BE2C (cell line): ENCODE measurements around the gene KLKB1.

Source experiments
- DNase-seq: peaks from one replicate; pipeline ENCODE4 v3.0.0-alpha.2; 2020
- H3K27me3 ChIP-seq: fragments of 250-450 bp; sonication (Bioruptor Pico); 2 replicates; pipeline ENCODE4 v1.5.1; 2020; ENCODE audit warnings: mild to moderate bottlenecking
- H3K36me3 ChIP-seq: fragments of 250-450 bp; sonication (Bioruptor Pico); 2 replicates; pipeline ENCODE4 v1.5.1; 2020; ENCODE audit warnings: mild to moderate bottlenecking
- H3K4me1 ChIP-seq: fragments of 250-450 bp; sonication (Bioruptor Pico); 2 replicates; pipeline ENCODE4 v1.5.1; 2020
- H3K4me3 ChIP-seq: 2 replicates; pipeline ENCODE4 v1.5.1; 2011; ENCODE audit warnings: low read depth, low read length
- H3K9me3 ChIP-seq: fragments of 250-450 bp; sonication (Bioruptor Pico); 2 replicates; pipeline ENCODE4 v1.5.1; 2020
- TF ChIP-seq, protein P1 (sequence below): IDR thresholded peaks from 2 replicates; pipeline ENCODE4 v1.5.1; 2012; ENCODE audit warnings: mild to moderate bottlenecking, low read depth, low read length

KLKB1 gene

DNA sequence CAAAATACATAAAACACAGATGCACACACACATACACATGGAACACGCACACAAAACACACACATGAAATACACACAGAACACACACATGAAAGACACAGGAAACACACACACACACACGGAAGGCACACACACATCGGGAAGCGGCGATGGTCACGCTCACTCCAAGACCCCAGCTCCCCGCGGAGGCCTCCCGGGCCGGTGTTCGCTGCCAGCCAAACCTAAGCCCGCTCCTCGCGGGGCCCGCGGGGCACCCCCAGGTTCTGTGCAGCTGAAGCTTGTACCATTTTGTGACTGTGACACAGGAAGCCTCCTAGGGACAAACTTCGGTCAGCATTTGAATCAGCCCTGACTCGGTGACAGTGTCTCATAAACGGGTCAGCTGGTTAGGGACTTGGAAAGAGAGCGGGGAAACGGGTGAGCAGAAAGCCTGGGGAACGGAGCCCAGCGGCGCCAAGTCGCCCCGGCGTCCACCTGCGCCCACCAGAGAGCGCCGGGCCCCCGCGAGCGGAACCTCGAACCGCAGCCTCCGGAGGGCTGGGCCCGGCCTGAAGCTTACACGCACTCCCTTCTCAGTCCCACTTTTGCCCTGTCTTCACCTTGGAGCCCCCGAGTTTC lies 70.8 kb downstream of the KLKB1 start:
- TF ChIP-seq, protein P1, sequence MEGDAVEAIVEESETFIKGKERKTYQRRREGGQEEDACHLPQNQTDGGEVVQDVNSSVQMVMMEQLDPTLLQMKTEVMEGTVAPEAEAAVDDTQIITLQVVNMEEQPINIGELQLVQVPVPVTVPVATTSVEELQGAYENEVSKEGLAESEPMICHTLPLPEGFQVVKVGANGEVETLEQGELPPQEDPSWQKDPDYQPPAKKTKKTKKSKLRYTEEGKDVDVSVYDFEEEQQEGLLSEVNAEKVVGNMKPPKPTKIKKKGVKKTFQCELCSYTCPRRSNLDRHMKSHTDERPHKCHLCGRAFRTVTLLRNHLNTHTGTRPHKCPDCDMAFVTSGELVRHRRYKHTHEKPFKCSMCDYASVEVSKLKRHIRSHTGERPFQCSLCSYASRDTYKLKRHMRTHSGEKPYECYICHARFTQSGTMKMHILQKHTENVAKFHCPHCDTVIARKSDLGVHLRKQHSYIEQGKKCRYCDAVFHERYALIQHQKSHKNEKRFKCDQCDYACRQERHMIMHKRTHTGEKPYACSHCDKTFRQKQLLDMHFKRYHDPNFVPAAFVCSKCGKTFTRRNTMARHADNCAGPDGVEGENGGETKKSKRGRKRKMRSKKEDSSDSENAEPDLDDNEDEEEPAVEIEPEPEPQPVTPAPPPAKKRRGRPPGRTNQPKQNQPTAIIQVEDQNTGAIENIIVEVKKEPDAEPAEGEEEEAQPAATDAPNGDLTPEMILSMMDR: no peak
- no peaks in the 10 kb centered on the region for H3K36me3 ChIP-seq
- DNase-seq: no peak
- H3K4me1 ChIP-seq: no peaks in the 10 kb centered on the region
- H3K27me3 ChIP-seq: 0 out of 2 replicates have a peak, but pooled peaks cover 1% of the 10 kb centered on the region
- no peak overlapping the region for H3K4me3 ChIP-seq
- no peaks in the 10 kb centered on the region for H3K9me3 ChIP-seq

DNA sequence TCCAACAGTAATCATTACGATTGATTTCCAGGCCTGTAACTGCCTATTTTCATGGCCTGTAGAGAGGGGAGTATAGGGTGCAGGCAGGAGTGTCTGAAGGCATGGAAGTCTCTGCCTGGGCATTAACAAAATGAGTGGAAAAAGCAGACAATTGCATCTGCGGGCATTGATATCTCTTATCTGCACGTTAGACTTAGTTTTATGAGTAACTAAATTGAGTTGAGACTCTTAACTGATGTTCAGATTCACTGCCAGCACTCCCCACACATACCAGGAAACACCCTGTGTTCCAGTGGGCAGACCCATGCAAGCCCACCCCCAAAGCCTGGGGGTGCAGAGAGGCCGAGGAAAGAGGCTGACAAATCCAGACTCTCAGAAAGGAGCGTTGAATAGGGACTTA lies 72.0 kb downstream of the KLKB1 start:
- Histone ChIP-seq H3K27me3 (0 out of 2 replicates have a peak, but pooled peaks cover 6% of the 10 kb centered on the region), H3K36me3 (no peaks in the 10 kb centered on the region), H3K9me3 (no peaks in the 10 kb centered on the region), H3K4me3 (no peak overlapping the region), H3K4me1 (no peaks in the 10 kb centered on the region)
- TF ChIP-seq, protein P1: no peak
- DNase-seq: no peak

DNA sequence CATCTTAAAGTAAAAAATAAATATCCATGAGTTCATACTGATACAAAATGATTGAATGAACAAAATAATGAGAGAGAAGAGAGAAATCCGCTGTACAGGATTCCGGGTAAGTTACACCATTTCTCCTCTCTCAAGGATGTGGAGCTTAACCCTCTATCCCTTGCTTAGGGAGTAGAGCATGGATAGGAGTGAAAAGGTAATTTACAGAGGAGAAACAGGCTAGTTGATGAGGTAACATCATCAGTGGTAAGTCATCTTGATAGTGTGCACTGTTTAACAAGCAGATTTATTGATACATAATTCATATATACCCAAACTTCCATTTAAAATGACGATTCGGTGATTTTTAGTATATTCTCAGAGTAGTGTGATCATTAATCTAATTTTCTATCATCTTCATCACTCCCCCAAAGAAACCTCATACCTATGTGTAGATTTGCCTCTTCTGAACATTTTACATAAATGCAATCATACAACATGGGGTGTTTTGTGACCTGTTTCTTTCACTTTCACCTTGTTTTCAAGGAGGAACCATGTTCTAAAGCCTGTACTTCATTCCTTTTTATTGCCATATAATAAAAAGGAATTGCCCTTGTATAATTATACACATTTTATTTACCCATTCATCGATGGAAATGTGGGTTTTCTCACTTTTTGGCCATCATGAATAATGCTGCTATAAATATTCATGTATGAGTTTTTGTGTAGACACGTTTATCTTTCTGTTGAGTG lies 73.5 kb downstream of the KLKB1 start:
- TF ChIP-seq, protein P1: no peak
- Histone ChIP-seq H3K36me3 (no peaks in the 10 kb centered on the region), H3K27me3 (peaks cover 6% of the 10 kb centered on the region; the same call in 1 of the 2 replicates), H3K4me1 (no peaks in the 10 kb centered on the region), H3K4me3 (no peak overlapping the region), H3K9me3 (no peaks in the 10 kb centered on the region)
- DNase-seq: no peak

DNA sequence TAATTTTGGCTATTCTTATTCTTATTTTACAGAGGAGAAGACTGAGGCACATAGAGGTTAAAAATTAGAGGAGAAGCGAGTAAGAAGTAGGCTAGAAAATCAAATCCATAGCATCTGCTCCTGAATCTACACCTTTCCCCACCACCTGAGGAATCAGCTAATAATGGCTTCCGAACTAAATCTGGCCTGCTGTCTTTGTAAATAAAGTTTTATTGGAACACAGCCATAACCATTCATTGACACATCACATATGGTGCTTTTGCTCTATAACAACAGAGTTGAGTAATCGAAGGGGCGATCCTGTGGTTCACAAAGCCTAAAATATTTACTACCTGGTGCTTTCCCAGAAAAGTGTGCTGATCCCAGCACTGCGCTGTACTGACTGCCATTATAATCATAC lies 76.9 kb downstream of the KLKB1 start:
- no peak for DNase-seq
- H3K36me3 ChIP-seq: no peaks in the 10 kb centered on the region
- H3K4me3 ChIP-seq: no peak overlapping the region
- peaks cover 16% of the 10 kb centered on the region for H3K27me3 ChIP-seq
- H3K9me3 ChIP-seq: no peaks in the 10 kb centered on the region
- TF ChIP-seq, protein P1: no peak
- H3K4me1 ChIP-seq: no peaks in the 10 kb centered on the region

DNA sequence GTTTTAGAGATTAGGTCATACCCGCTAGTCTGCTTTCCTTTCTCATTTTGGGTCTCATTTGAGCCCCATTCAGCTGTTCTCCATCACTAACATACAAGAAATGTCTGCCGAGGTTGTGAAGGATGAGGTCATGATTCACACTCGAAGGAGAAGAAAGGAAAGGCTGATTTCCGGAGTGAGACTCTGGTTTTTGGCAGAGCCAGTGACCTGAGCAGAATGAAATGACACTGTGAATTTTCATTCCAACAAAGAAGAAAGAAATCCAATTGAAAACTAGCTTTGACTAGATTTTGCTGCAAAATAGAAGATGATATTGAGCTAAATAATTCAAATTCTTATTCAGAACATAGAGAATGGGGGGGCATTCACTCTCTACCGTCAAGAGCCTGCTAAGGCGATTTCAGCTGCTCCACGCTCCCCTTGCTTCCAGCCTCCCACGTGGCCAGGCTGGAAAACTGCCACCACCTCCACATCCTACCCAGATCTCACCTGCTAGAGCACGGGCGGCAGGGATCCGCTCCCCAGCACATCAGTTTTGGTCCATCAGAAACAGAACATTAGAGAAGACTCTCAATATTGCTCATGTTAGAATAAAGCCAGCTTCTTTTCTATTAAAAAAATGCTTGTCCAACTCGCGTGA lies 77.7 kb downstream of the KLKB1 start:
- DNase-seq: no peak
- H3K4me3 ChIP-seq: no peak overlapping the region
- H3K4me1 ChIP-seq: no peaks in the 10 kb centered on the region
- H3K9me3 ChIP-seq: no peaks in the 10 kb centered on the region
- TF ChIP-seq, protein P1: no peak
- H3K36me3 ChIP-seq: no peaks in the 10 kb centered on the region
- peaks cover 16% of the 10 kb centered on the region for H3K27me3 ChIP-seq

DNA sequence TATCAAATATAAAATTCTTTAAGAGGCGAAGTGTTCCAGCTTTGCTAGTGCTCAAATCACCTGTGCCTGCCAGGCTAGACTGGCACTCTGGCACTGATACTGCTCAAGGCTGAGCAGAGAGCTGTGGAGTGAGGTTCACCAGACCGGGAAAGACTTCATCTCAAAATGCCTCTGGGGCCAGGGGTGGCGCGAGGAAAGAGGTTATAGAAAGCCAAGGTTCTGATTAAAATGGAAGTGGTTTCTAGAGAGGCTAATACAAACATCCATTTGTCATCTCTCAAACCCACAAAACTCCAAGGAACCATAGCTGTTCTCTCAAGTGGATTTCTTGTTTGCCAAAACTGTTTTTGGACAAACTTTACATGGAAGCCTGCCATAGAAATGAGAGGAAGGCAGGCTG lies 80.2 kb downstream of the KLKB1 start:
- Histone ChIP-seq H3K4me1 (no peaks in the 10 kb centered on the region), H3K27me3 (peaks cover 16% of the 10 kb centered on the region), H3K36me3 (no peaks in the 10 kb centered on the region), H3K4me3 (no peak overlapping the region), H3K9me3 (no peaks in the 10 kb centered on the region)
- no peak for DNase-seq
- TF ChIP-seq, protein P1: no peak
